ENCODE results near the gene RTN4RL1. TPM values are rescaled to one million over a fixed set of nuclear protein-coding genes. Genes with fewer than 3 reads are reported as not detected.

RTN4RL1 gene
- total and polyA plus RNA-seq, 12 donors: 1.3 to 9.4 (median 6.1) TPM

DNA sequence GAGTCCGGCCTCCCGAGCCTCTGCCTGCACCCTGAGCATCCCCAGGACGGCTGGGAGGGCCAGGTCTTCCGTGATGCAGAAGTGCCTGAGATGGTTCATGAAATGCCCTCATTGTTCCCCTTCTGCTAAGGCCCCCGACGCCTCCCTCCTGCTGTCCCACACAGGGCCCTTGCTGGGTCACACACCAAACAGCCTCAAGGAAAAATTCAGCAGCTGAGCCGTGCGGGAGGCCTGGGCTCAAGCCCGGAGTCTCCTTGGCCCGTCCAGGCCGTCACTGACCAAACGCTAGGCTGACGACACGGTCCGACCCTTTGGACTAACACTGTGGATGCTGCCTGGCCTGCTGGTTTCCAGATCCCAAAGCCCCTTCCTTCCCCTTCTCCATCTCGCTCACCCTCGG is 90.2 kb downstream of the RTN4RL1 start:
- H3K4me1 ChIP-seq (replicated peaks in 1 of 2): peaks cover 0 to under 1% of the 10 kb centered on the region in 2 donors
- H3K27ac ChIP-seq: no peak overlapping the region
- no peaks in the 10 kb centered on the region for H3K27me3 ChIP-seq
- intact Hi-C loops (cut with DNase I): no loop called here
- WGBS, 4 donors: 83 to 88% (median 87%) methylated on average over 16 to 17 of the region's 17 CpGs
- H3K9me3 ChIP-seq (replicated peaks in 1 of 3): no peaks in the 10 kb centered on the region
- TF ChIP-seq, protein P1, sequence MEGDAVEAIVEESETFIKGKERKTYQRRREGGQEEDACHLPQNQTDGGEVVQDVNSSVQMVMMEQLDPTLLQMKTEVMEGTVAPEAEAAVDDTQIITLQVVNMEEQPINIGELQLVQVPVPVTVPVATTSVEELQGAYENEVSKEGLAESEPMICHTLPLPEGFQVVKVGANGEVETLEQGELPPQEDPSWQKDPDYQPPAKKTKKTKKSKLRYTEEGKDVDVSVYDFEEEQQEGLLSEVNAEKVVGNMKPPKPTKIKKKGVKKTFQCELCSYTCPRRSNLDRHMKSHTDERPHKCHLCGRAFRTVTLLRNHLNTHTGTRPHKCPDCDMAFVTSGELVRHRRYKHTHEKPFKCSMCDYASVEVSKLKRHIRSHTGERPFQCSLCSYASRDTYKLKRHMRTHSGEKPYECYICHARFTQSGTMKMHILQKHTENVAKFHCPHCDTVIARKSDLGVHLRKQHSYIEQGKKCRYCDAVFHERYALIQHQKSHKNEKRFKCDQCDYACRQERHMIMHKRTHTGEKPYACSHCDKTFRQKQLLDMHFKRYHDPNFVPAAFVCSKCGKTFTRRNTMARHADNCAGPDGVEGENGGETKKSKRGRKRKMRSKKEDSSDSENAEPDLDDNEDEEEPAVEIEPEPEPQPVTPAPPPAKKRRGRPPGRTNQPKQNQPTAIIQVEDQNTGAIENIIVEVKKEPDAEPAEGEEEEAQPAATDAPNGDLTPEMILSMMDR (IDR thresholded peaks at IDR 0.05): no peak
- TF ChIP-seq POLR2A (IDR thresholded peaks at IDR 0.05): no peak
- no peak for DNase-seq
- H3K36me3 ChIP-seq (replicated peaks in 1 of 2): no peaks in the 10 kb centered on the region
- H3K4me3 ChIP-seq: no peak overlapping the region

DNA sequence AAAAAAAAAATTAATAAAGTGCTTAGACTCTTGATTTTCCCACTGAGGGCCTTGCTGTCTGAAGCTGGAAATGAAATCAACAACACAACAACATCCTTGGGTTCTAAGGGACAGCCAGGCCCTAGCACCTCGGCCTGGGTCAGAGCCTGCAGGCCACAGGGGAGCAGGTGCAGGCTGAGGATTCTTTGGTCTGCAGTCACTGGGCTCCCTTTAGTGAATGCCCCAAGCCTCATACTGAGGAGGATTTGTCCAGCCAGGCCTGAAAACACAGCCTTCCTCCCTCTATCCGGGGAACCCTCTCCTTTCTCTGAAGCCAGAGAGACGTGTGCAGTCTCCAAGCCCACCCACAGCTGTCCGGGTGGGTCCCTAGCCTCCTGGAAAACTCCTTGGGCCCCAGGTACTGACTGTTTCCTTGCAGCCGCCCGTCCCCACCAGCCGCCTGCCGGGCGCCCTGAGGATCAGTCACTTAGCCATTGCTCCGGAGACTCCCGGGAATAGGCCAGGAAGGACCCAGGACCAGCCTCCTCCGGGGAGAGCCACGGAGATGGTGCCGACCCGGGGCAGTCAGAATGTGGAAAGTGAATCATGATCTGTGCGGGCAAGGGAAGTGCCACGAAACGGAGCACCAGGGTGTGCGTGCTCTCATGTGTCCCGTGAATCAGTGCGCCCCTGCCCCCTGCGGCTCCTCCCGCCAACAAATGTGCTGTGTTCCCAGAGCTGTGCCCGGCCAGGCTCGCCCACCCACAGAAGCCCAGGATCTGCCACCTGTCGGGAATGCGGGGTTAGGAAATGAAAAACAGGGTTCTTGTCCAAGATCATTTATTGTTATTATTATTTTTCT is 91.0 kb downstream of the RTN4RL1 start:
- Histone ChIP-seq H3K27me3 (no peaks in the 10 kb centered on the region), H3K9me3 (replicated peaks in 1 of 3) (no peaks in the 10 kb centered on the region), H3K4me1 (replicated peaks in 1 of 2) (no peaks in the 10 kb centered on the region), H3K4me3 (no peak overlapping the region), H3K27ac (no peak overlapping the region), H3K36me3 (replicated peaks in 1 of 2) (no peaks in the 10 kb centered on the region)
- intact Hi-C loops (cut with DNase I): no loop called here
- WGBS, 4 donors: 88 to 93% (median 90%) methylated on average over 6 to 27 of the region's 27 CpGs
- no peak for DNase-seq
- no peak for TF ChIP-seq POLR2A (IDR thresholded peaks at IDR 0.05)
- TF ChIP-seq, protein P1 (IDR thresholded peaks at IDR 0.05): no peak

DNA sequence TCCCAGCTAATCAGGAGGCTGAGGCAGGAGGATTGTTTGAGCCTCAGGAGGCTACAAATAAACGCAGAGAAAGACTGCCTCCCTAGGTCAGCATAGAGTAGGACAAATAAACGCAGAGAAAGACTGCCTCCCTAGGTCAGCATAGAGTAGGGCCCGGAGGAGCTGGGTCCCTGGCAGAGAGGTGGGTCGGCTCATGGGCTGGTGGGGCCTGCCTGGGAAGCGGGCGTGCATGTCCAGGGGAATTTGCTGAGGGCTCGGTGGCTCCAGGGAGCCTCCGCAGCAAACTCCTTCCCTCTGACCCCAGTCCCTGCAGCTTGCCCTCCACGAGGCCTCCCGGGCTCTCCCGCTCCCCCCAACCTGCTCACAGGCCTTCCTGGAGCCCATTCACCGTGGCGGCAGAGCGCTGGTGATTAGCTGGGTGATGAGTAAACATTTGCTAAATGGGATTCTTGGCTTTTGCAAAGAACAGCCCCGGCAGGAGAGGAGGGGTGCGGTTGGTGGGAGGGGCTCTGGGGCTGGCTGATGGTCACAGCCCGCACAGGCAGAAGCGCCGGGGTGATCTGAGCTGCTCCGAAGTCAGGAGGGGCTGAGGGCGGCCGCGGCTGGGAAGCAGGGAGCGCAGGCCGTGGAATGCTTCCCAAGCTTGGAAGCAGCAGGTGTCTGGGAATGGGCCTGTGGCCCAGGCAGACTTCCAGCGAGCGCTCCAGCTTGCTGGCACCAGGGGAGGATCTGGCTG is 93.1 kb downstream of the RTN4RL1 start:
- WGBS, 4 donors: 64 to 84% (median 71%) methylated on average over 22 to 27 of the region's 27 CpGs
- H3K4me1 ChIP-seq (replicated peaks in 1 of 2): no peaks in the 10 kb centered on the region
- no peaks in the 10 kb centered on the region for H3K36me3 ChIP-seq (replicated peaks in 1 of 2)
- intact Hi-C loops (cut with DNase I): no loop called here
- no peaks in the 10 kb centered on the region for H3K27me3 ChIP-seq
- DNase-seq: no peak
- no peak overlapping the region for H3K4me3 ChIP-seq
- TF ChIP-seq, protein P1 (IDR thresholded peaks at IDR 0.05): no peak
- no peak for TF ChIP-seq POLR2A (IDR thresholded peaks at IDR 0.05)
- H3K27ac ChIP-seq: no peak overlapping the region
- no peaks in the 10 kb centered on the region for H3K9me3 ChIP-seq (replicated peaks in 1 of 3)

DNA sequence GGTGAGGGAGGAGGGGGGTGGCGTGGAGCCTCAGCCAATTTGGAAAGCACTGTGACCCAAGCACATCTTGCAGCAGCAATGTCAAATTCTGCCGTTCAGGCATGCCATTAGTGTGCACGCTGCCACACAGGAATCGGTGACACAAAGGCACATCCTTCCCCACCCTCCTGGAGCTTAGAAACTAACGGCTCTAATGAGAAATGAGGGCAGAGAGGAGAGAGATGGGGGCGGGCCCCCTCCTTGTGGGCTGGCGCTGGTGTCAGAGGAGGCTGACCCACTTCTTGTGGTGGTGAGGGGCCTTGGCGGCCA is 94.8 kb downstream of the RTN4RL1 start:
- Histone ChIP-seq H3K27ac (no peak overlapping the region), H3K36me3 (replicated peaks in 1 of 2) (no peaks in the 10 kb centered on the region), H3K4me3 (no peak overlapping the region), H3K27me3 (no peaks in the 10 kb centered on the region), H3K9me3 (replicated peaks in 1 of 3) (no peaks in the 10 kb centered on the region), H3K4me1 (replicated peaks in 1 of 2) (no peaks in the 10 kb centered on the region)
- TF ChIP-seq, protein P1 (IDR thresholded peaks at IDR 0.05): no peak
- no peak for TF ChIP-seq POLR2A (IDR thresholded peaks at IDR 0.05)
- DNase-seq: no peak
- intact Hi-C loops (cut with DNase I): no loop called here
- WGBS, 4 donors: 55 to 66% (median 61%) methylated on average over 8 of the region's 8 CpGs
